Activated CD4-positive, CD25-positive, alpha-beta regulatory T cell treated with anti-CD3 and anti-CD28 coated beads, Interleukin-2, amount 50 U/mL, for 24 hours (primary cell): ENCODE data around the gene NOTCH3.

Experiments
- ATAC-seq, 2 donors: fragments of 150-1000 bp; cut with Tn5 transposase; one replicate each; pipeline ENCODE4 v1.10.0; 2021; ENCODE audit warnings: mild to moderate bottlenecking in 1 of 2, moderate library complexity in 1 of 2

NOTCH3 gene

GRCh38 chr19:15200553-15201364 lies at the start of gene NOTCH3:
Gene NOTCH3 (minus strand): TSS chr19:15200995. CDS start chr19:15200905, 90 bp downstream.
- no peak for ATAC-seq

DNA sequence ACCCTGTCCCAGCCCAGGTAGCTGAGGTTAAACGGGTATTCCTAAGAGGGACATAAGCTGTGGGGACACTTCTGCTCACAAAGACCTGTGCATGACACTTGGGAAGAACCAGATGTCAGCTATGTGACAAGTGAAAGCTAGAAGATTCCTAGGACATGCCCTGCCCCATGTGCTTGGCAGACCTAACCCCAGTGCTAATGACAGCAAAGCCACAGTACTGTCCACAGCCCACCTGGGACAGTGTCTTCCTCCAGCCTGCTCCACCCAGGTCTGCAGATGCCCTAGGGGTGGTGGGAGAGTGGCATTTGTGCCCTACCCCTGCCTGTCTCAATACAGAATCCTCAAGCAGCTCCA lies 49.8 kb upstream of the NOTCH3 start:
- no peak for ATAC-seq

DNA sequence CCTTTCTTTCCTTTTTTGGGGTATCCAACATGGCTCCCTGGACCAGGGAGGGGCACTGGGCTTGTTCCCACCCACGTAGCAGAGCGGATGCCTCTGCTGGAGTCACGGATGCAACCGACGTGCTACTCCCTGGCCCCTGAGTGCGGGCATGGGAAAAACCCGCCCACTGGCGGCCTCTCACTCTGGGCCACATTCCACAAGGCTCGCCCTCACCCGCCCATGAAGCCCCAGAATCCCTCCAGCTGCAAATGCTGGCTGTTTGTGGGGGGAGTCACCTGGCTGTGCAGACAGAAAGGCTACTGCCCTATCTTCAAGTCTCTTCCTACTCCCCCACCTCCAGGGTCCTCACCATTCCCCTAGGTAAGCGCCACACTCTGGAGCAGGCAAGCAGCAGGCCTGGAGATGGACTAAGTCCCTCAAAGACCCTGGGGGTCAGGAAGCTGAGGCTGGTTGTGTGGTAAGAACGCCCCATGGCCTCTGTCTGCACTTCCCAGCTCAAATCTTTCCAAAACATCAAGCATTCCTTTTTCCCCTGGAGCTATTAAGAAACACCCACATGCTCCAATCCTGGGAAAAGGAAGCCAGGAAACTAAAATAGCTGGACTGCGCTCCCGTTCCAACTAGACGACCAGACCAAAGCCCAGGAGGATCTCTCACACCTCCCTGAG lies 49.3 kb upstream of the NOTCH3 start:
- no peak for ATAC-seq

DNA sequence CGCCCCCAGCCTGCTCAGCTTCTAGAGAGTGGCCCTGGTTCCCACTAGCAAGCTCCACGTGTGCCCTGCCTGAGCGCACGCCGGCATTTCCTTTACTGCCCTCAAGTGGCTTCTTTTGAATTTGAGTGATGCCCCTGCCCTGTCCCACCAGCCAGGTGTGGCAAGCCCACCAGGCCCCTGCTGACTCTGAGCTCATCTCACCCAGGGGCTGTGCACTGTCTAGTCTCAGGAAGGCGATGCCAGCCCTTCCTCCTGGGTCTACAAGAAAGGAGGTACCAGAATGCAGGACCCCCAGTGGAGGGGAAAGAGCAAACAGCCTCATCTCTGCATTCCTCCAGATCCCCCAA lies 48.7 kb upstream of the NOTCH3 start:
- ATAC-seq, result no peak

- ATAC-seq, result no peak
Measured at GRCh38 chr19:15248648-15249527, 48.1 kb upstream of the NOTCH3 start.

- no peak for ATAC-seq
Measured at GRCh38 chr19:15248106-15248505, 47.3 kb upstream of the NOTCH3 start.

DNA sequence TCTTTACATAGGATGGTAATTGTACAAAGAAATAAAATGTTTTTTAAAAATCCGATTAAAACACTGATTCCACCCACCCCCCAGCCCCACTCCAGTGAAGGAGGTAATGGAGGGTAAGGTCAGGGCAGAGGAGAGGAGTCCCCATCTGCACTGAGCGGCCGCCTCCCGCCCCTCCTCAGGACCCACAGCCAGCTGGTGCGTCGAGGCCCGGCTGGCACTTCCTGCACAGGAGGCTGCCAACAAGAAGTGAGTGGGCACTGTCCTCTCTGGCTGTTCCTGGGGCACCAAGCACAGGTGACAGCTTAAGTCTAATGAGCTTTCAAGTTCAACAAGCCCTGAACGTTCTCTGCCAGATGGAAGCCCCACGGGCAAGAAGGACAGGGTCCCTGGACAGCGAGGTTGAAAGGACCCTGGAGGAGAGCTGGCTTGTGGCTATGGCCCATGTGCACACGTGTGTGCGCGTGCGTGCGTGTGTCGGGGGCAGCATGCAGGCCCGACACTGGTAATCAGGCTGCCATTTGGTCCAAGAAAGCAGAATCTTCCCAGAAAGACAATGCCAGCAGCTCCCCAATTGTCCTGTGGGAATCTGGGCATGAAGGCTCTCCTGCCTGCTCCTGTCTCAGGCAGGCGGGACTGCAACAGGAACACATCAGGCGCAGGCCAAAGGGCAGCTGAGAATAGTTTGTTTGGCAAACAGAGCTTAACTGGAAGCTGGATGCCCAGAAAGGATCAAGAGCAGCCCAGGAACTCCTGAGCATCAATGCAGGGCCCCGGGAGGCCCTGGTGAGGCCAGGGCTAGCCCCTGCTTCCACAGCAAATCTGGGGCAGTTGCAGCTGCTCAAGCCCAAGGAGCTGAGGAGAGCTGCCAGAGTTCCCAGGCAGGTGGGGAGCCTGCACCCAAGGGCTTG lies 46.6 kb upstream of the NOTCH3 start:
- ATAC-seq, result no peak

DNA sequence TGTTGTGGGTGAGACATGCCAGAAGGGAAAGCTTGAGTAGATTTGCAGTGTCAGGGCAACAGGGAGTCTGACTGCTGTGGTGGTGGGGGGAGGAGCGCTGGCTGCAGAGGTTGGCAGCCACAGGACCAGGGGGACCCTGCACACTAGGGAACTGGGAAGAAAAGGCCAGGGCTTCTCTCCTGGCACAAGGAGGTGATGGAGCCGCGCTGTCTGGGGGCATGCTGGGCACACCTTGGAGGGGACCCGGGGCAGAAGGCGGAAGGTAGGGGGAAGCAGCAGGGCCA lies 45.3 kb upstream of the NOTCH3 start:
- no peak for ATAC-seq

DNA sequence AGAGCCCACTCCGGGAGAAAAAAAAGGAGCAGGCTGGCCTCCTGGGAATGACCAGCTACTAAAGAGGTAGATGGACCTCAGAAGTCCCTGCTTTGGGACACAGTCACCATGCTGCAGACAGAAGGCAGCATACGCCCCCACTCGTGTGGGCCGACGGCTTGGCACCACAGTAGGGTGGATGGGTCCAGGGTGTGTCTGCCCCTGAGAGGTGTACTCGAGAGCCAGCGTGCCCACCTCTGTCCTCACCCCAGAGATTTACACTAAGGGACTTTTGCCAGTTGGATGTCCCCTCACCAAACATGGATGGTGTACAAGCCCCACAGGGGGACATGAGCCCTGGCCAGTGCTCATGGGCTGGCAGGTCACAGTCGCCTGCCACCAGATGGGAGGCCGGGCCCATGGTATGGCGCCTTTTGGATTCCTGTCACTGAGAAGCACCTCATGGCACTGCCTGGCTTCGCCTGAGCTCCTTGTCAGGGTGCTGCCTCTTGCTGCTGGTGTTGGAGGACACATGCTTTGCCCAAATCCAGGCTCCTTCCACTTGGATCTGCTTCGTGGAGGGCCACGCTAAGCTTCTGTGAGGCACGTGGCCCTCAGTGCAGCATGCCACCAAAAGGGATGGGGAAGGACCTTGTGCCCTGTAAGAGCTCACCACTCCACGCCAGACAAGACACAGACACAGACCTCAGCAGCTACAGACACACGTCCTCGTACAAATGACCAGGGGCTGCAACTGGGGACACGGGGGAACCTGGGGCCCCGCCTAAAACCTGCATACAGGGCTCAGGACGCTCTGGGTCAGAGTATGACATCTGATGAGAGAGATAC lies 44.8 kb upstream of the NOTCH3 start:
- ATAC-seq, result no peak

- no peak for ATAC-seq
Measured at GRCh38 chr19:15244808-15245207, 44.0 kb upstream of the NOTCH3 start.

- ATAC-seq, result no peak
Measured at GRCh38 chr19:15244106-15244803, 43.5 kb upstream of the NOTCH3 start.

GRCh38 chr19:15243236-15243957 lies 42.6 kb upstream of the NOTCH3 start:
- no peak for ATAC-seq

GRCh38 chr19:15241259-15241910 lies 40.6 kb upstream of the NOTCH3 start:
- no peak for ATAC-seq

DNA sequence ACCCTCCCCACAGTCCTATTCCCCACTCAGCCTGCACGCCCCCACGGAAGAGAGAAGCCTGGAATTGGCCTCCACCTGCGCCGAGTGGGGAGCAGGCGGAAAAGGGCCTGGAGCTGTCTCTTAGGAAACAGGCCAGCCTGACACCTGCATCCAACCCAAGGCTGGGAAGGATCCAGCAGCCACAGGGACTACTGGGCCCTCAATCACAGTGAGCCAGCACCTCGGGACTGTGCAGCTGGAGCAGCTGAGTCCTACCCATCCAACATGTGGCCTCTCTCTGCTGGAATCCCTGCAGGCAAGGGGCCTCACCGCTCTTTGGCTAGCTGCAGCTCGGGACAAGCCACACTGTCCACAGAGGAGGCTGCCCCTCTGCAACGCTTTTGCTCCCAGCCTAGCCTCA lies 39.7 kb upstream of the NOTCH3 start:
- no peak for ATAC-seq

DNA sequence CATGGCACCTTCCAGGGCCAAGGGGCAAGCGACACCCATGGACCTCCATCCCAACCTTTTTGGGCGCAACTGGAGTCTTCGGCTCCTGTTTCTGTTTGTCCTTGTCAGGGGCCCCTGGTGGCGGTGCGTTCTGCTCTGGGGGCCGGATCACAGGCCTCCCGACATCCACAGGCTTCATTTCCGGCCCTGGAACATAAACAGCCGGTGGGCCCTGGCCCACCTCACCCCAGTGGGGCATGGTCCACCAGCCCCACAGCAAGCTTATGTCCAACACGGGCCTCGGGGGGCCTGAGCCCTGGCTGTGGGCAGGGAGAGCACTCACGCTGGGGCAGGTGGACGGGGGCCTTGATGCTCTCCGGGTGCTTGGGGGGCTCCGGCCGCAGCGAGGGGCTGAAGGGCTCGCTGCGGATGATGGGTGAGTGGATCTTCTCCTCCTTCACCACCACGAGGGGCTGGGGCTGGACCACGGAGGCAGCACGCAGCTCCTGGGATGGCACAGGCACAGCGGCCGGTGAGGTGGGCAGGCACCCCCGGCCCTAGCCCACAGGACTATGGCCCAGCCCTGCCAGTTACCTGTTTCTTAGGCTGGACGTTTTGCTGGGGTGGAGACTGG lies 38.6 kb upstream of the NOTCH3 start:
- no peak for ATAC-seq

DNA sequence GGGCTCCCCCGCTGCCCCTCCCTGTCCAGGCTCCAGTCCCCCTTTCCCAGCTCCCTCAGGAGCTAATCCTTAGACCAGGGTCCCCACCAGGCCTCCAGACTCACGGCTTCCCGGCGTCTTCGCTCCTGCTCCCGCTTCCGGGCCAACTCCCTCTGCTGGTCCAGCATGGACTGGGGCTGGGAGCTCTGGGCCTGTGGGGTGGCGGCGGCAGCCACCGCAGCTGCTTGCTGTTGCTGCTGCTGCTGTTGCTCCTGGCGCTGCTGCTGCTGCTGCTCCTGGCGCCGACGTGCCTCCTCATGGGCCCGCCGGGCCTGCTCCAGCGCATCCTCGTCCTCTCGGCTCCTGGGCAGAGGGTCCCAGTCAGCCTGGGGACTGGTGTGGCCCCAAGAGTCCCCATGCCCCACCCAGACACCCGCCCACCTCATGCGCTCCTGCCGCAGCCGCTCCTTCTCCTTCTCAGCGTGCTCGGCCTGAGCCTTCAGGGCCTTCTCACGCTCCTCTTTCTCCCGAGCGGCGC lies 37.9 kb upstream of the NOTCH3 start:
- no peak for ATAC-seq

DNA sequence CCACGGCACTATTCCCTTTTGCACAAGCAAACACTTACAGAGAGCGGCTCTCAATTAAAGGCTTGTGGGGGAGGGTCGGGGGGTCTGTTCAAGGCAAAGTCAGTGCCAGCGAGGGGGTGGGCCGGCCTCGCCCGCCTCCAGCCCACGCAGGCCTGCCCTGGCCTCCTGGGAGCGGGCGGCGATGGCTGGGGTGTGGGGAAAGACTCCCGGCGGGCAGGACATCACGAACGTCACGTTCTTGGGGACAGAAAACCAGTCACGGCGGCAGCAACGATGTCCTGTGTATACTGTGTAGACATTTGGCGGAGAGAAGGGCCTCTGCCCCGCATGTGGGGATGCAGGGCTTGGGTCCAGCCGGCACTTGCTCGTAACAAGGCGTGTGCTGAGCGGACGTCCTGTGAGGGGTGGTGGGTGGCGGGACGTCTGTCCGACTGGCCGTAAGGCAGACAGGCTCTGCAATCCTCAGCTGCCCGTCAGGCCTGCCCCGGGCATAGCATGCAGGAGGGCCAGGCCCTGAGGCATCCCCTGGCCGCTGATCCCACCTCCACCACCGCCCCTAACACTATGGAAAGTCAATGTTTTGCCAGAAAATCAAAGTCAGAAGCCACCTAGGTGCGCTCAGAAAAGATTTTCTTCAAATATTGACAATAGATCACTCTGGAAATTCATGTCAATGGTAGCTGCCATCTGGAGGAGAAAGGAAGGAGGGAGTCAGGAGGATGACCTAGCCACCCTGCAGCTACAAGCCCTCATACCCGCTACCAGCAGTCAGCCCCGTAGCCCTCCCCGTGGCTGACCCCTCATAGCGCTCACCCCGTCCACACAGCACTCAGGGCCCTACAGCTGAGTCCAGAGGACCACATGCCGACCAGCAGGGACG lies 37.2 kb upstream of the NOTCH3 start:
- ATAC-seq, result no peak

GRCh38 chr19:15236886-15237285 lies 36.1 kb upstream of the NOTCH3 start:
- no peak for ATAC-seq
